ENCODE results near the gene SYT8. TPM values are rescaled to one million over a fixed set of nuclear protein-coding genes. Genes with fewer than 3 reads are reported as not detected.

Gene SYT8
- total and polyA plus RNA-seq, 2 donors (not counting 1 experiment from before 2014, with no cell fraction given), result not detected

DNA sequence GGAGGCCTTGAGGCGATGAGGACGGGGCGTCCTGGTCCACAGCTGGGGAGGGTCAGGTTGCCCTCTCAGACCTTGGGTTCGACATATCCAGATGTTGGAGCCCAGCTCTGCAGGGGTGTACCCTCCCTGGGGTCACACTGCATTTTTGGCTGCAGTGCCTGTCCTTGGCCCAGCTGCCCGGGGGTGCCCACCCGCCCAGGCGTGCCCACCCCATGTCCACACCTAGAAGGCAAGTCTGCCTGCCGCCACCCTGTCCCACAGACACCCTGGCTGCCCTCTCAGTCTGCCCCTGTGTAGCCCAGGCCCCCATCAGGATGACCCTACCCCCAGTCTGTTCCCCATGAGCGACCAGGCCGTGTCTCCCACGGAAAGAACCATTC is 21.1 kb downstream of the SYT8 start:
- no peak for ATAC-seq (ENCODE audit: low read depth)
- peak overlapping the region; percentile 67 for H3K27ac Mint-ChIP-seq
- H3K9me3 Mint-ChIP-seq (ENCODE audit: insufficient read depth), result no peaks in the 10 kb centered on the region
- H3K9me3 ChIP-seq (ENCODE audit: control extremely low read depth in 1 of 3, control insufficient read depth in 2 of 3, insufficient read depth in 1 of 3, low read length in 2 of 3), result no peaks in the 10 kb centered on the region
- peaks cover 53 to 75% of the 10 kb centered on the region in 2 donors for H3K4me1 ChIP-seq (ENCODE audit: control insufficient read depth in 2 of 2, insufficient read depth in 2 of 2, low read length in 2 of 2)
- intact Hi-C loops (cut with micrococcal nuclease), result no loop called here
- no peaks in the 10 kb centered on the region for H3K27me3 ChIP-seq (replicated peaks in 1 of 4; ENCODE audit: control extremely low read depth in 1 of 4, control insufficient read depth in 3 of 4, insufficient read depth in 4 of 4, low read length in 3 of 4)
- no peak for DNase-seq
- H3K27ac ChIP-seq (ENCODE audit: low read length in 2 of 2), result peak overlapping the region in 1 of 2 donors; percentile 63
- H3K9ac ChIP-seq (ENCODE audit: low read length), result no peak overlapping the region
- TF ChIP-seq, protein P1, sequence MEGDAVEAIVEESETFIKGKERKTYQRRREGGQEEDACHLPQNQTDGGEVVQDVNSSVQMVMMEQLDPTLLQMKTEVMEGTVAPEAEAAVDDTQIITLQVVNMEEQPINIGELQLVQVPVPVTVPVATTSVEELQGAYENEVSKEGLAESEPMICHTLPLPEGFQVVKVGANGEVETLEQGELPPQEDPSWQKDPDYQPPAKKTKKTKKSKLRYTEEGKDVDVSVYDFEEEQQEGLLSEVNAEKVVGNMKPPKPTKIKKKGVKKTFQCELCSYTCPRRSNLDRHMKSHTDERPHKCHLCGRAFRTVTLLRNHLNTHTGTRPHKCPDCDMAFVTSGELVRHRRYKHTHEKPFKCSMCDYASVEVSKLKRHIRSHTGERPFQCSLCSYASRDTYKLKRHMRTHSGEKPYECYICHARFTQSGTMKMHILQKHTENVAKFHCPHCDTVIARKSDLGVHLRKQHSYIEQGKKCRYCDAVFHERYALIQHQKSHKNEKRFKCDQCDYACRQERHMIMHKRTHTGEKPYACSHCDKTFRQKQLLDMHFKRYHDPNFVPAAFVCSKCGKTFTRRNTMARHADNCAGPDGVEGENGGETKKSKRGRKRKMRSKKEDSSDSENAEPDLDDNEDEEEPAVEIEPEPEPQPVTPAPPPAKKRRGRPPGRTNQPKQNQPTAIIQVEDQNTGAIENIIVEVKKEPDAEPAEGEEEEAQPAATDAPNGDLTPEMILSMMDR (IDR thresholded peaks at IDR 0.05), result no peak
- TF ChIP-seq EZH2 (IDR thresholded peaks at IDR 0.05; ENCODE audit: borderline replicate concordance, insufficient read depth, low read depth, low read length, poor library complexity, severe bottlenecking), result no peak
- WGBS (ENCODE audit: insufficient coverage), result 88% methylated on average over 8 of the region's 11 CpGs
- H3K4me1 Mint-ChIP-seq, result peaks cover 56% of the 10 kb centered on the region
- peaks cover 97% of the 10 kb centered on the region for H3K79me2 ChIP-seq (ENCODE audit: control insufficient read depth, insufficient read depth, low read length)
- H4K20me1 ChIP-seq (ENCODE audit: control insufficient read depth, insufficient read depth, low read length, poor library complexity, severe bottlenecking), result peaks cover 80% of the 10 kb centered on the region
- H3K4me3 ChIP-seq (ENCODE audit: control extremely low read depth in 1 of 5, extremely low read depth in 1 of 5, insufficient read depth in 1 of 5, low read depth in 2 of 5, low read length in 4 of 5), result peak overlapping the region in 2 of 5 experiments; percentile 95 to 97
- H2AFZ ChIP-seq (ENCODE audit: insufficient read depth, low read depth, low read length, poor library complexity, severe bottlenecking), result no peak overlapping the region
- H3K27me3 Mint-ChIP-seq, result no peaks in the 10 kb centered on the region
- H3K36me3 ChIP-seq (replicated peaks in 1 of 2; ENCODE audit: control extremely low read depth in 1 of 2, control insufficient read depth in 1 of 2, extremely low read depth in 1 of 2, insufficient read depth in 2 of 2, low read length in 1 of 2), result peaks cover 0 to 54% of the 10 kb centered on the region in 2 experiments
- ChIA-PET POLR2A (interaction anchor here (0.9 to 4.3 kb wide), 3 partner anchors 8 to 27 kb away, joined by 3 to 18 read pairs (median 4); partner anchors contain the start of gene TNNI2), CTCF (interaction anchor here (0.9 to 10.2 kb wide), 6 partner anchors 20 to 296 kb away, joined by 3 to 104 read pairs (median 3); no protein-coding TSS in a partner anchor)
- H3K4me3 Mint-ChIP-seq, result peak overlapping the region; percentile 100
- peak overlapping the region; percentile 94 for H3K4me2 ChIP-seq (replicated peaks; ENCODE audit: low read depth, low read length, poor library complexity, severe bottlenecking)

DNA sequence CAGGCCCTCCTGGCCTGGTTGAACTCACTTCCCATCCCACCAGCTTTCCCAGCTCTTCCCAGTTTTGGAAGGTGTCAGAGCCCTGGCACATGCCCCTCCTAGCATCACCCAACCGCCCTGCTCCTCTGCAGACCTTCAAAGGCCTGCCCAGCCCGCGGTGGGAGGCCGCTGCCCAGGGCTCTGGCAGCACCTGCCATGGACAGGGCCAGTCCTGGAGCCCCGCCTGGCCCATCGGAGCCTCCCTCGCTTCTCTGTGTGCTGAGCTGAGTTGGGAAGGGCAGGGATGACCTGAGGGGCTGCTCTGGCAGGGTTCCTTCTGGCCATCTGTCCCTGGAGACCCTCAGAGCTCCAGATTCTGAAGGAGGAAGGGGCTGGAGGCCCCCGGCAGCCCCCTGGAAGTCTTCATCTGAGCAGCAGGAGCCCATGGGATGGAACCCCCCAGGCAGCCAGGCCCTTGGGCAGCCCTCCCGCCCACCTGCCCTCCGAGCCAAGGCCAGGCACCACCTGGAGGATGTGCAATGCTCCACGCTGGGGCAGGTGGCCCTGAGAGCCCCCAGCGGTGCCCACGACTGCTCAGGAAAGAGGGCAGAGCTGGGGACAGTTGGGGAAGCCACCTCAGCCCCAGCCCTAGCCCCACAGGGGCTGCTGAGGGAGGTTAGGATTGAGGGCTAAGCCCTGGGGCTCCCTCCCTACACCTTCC is 21.7 kb downstream of the SYT8 start:
- Mint-ChIP-seq H3K4me3 (peak overlapping the region; percentile 100), H3K4me1 (peaks cover 51% of the 10 kb centered on the region), H3K27ac (peak overlapping the region; percentile 67), H3K27me3 (no peaks in the 10 kb centered on the region), H3K9me3 (ENCODE audit: insufficient read depth) (no peaks in the 10 kb centered on the region)
- ATAC-seq (ENCODE audit: low read depth) (no peak), DNase-seq (no peak)
- Histone ChIP-seq H3K9me3 (ENCODE audit: control extremely low read depth in 1 of 3, control insufficient read depth in 2 of 3, insufficient read depth in 1 of 3, low read length in 2 of 3) (no peaks in the 10 kb centered on the region), H3K4me3 (ENCODE audit: control extremely low read depth in 1 of 5, extremely low read depth in 1 of 5, insufficient read depth in 1 of 5, low read depth in 2 of 5, low read length in 4 of 5) (no peak overlapping the region), H3K4me1 (ENCODE audit: control insufficient read depth in 2 of 2, insufficient read depth in 2 of 2, low read length in 2 of 2) (peaks cover 51 to 70% of the 10 kb centered on the region in 2 donors), H3K79me2 (ENCODE audit: control insufficient read depth, insufficient read depth, low read length) (peaks cover 100% of the 10 kb centered on the region), H2AFZ (ENCODE audit: insufficient read depth, low read depth, low read length, poor library complexity, severe bottlenecking) (no peak overlapping the region), H3K27me3 (replicated peaks in 1 of 4; ENCODE audit: control extremely low read depth in 1 of 4, control insufficient read depth in 3 of 4, insufficient read depth in 4 of 4, low read length in 3 of 4) (no peaks in the 10 kb centered on the region), H3K27ac (ENCODE audit: low read length in 2 of 2) (peak overlapping the region in 1 of 2 donors; percentile 63), H3K9ac (ENCODE audit: low read length) (no peak overlapping the region), H3K4me2 (replicated peaks; ENCODE audit: low read depth, low read length, poor library complexity, severe bottlenecking) (peak overlapping the region; percentile 94), H4K20me1 (ENCODE audit: control insufficient read depth, insufficient read depth, low read length, poor library complexity, severe bottlenecking) (peaks cover 86% of the 10 kb centered on the region), H3K36me3 (replicated peaks in 1 of 2; ENCODE audit: control extremely low read depth in 1 of 2, control insufficient read depth in 1 of 2, extremely low read depth in 1 of 2, insufficient read depth in 2 of 2, low read length in 1 of 2) (peaks cover 0 to 59% of the 10 kb centered on the region in 2 experiments)
- CTCF ChIA-PET, result interaction anchor here (1.3 to 10.2 kb wide), 4 partner anchors 20 to 295 kb away, joined by 3 to 104 read pairs (median 6); no protein-coding TSS in a partner anchor
- intact Hi-C loops (cut with micrococcal nuclease), result no loop called here
- TF ChIP-seq, protein P1 (IDR thresholded peaks at IDR 0.05), result no peak
- no peak for TF ChIP-seq EZH2 (IDR thresholded peaks at IDR 0.05; ENCODE audit: borderline replicate concordance, insufficient read depth, low read depth, low read length, poor library complexity, severe bottlenecking)
- POLR2A ChIA-PET, result interaction anchor here (0.9 to 1.5 kb wide), 2 partner anchors 9 to 26 kb away, joined by 3 to 4 read pairs; no protein-coding TSS in a partner anchor
- WGBS (ENCODE audit: insufficient coverage), result 88% methylated on average over 13 of the region's 13 CpGs

All from B cell (primary cell).